ENCODE measurements around the gene ARHGAP4. TPM values are rescaled to one million over a fixed set of nuclear protein-coding genes. Genes with fewer than 3 reads are reported as not detected.

Gene ARHGAP4
- polyA plus RNA-seq, 3 donors, result 51.5 to 508 (median 64.4) TPM

DNA sequence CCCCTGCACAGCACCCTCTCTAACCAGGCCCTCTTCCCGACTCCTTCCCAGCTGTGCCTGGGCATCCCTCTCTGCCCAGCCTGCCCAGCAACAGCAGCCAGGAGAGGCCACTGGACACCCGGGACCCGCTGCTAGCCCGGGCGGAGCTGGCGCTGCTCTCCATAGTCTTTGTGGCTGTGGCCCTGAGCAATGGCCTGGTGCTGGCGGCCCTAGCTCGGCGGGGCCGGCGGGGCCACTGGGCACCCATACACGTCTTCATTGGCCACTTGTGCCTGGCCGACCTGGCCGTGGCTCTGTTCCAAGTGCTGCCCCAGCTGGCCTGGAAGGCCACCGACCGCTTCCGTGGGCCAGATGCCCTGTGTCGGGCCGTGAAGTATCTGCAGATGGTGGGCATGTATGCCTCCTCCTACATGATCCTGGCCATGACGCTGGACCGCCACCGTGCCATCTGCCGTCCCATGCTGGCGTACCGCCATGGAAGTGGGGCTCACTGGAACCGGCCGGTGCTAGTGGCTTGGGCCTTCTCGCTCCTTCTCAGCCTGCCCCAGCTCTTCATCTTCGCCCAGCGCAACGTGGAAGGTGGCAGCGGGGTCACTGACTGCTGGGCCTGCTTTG, 20.5 kb downstream of the ARHGAP4 start:
- Histone ChIP-seq H3K4me1 (ENCODE audit: control insufficient read depth in 1 of 2, insufficient read depth in 2 of 2, low read length in 2 of 2) (peaks cover 47 to 51% of the 10 kb centered on the region in 2 donors), H3K4me3 (replicated peaks in 1 of 3; ENCODE audit: low read depth in 2 of 3, low read length in 3 of 3) (no peak overlapping the region), H2AFZ (ENCODE audit: insufficient read depth, low read depth, low read length, poor library complexity, severe bottlenecking) (no peak overlapping the region), H3K9ac (ENCODE audit: insufficient read depth, low read length, poor library complexity, severe bottlenecking) (no peak overlapping the region), H3K9me3 (replicated peaks in 1 of 2; ENCODE audit: control insufficient read depth in 1 of 2, insufficient read depth in 1 of 2, low read length in 2 of 2) (no peaks in the 10 kb centered on the region), H4K20me1 (ENCODE audit: insufficient read depth, low read length) (peaks cover 46% of the 10 kb centered on the region), H3K79me2 (ENCODE audit: insufficient read depth, low read length) (no peaks in the 10 kb centered on the region), H3K4me2 (replicated peaks; ENCODE audit: extremely low read depth, low read length, poor library complexity, severe bottlenecking) (no peak overlapping the region), H3K27ac (ENCODE audit: low read depth in 1 of 2, low read length in 2 of 2) (no peak overlapping the region), H3K27me3 (ENCODE audit: control insufficient read depth in 2 of 2, insufficient read depth in 2 of 2, low read length in 2 of 2) (no peaks in the 10 kb centered on the region), H3K36me3 (replicated peaks in 1 of 2; ENCODE audit: control insufficient read depth in 1 of 2, insufficient read depth in 2 of 2, low read length in 2 of 2) (peaks cover 26 to 27% of the 10 kb centered on the region in 2 donors)
- peak overlapping the region in 1 of 7 donors; percentile 41 for H3K27ac Mint-ChIP-seq
- H3K36me3 Mint-ChIP-seq, result peaks cover 5 to 24% of the 10 kb centered on the region in 2 donors
- no peak for DNase-seq
- no peak overlapping the region for H3K4me3 Mint-ChIP-seq
- intact Hi-C loops (cut with micrococcal nuclease), result no loop called here
- WGBS (ENCODE audit: insufficient coverage), result 80% methylated on average over 23 of the region's 32 CpGs
- H3K4me1 Mint-ChIP-seq, result peaks cover 52% of the 10 kb centered on the region
- H3K27me3 Mint-ChIP-seq (ENCODE audit: low read depth in 3 of 3), result peaks cover 0 to 43% (median 3%) of the 10 kb centered on the region in 3 donors
- TF ChIP-seq, protein P1, sequence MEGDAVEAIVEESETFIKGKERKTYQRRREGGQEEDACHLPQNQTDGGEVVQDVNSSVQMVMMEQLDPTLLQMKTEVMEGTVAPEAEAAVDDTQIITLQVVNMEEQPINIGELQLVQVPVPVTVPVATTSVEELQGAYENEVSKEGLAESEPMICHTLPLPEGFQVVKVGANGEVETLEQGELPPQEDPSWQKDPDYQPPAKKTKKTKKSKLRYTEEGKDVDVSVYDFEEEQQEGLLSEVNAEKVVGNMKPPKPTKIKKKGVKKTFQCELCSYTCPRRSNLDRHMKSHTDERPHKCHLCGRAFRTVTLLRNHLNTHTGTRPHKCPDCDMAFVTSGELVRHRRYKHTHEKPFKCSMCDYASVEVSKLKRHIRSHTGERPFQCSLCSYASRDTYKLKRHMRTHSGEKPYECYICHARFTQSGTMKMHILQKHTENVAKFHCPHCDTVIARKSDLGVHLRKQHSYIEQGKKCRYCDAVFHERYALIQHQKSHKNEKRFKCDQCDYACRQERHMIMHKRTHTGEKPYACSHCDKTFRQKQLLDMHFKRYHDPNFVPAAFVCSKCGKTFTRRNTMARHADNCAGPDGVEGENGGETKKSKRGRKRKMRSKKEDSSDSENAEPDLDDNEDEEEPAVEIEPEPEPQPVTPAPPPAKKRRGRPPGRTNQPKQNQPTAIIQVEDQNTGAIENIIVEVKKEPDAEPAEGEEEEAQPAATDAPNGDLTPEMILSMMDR (IDR thresholded peaks at IDR 0.05), result no peak
- H3K9me3 Mint-ChIP-seq, result peaks cover 0 to 8% (median 0%) of the 10 kb centered on the region in 7 donors

DNA sequence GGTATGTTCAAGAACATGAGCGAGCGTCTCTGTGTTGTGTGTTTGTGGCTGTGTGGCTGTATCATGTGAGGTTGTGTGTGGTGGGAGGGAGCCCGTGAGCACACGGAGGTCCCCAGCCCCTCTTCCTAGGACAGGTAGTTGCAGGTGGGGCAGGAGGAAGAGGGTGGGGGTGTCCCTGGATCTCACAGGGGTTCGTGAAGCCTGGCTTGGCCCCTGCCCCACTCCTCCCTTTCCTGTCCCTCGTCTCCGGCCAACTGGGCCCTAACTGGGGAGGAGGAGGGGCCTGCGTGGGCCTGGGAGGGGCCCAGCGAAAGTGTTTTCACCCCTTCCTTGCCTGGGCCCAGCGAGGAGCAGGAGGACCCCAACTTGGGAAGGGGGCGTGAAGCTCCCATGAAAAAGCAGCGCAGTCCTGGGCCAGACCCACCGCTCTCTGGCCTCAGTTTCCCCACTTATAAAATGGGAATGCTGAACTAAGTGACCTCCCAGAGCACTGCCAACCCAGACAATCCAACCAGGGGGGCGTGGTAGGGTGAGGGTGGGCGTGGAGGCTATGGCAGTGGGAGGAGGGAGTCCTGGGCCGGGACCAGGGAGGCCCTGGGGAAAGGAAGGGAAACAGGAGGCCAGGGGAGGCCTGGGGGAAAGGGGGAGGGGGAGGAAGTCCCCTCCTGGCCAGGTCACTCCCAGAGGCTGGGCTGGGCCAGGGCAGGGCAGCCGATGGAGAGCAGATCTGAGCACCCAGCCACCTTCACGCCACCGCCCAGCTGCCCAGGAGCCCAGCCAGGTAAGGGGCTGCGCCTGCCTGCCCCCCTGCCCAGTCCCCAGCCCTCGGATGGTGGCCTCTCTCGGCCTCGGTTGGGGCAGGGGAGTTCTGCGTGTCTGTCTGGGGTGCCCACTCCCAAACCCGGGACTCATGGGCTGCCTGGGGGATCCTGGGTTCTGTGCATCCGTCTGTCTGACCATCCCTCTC, 21.8 kb downstream of the ARHGAP4 start, which contains the start of gene AVPR2:
TSS of gene AVPR2 (plus strand) at position 683 of the 967 bp plus-strand sequence. CDS start 473 bp downstream, outside the sequence.
- Mint-ChIP-seq H3K27me3 (ENCODE audit: low read depth in 3 of 3) (peaks cover 0 to 49% (median 3%) of the 10 kb centered on the region in 3 donors), H3K36me3 (peaks cover 3 to 16% of the 10 kb centered on the region in 2 donors), H3K27ac (peak within 1 kb of the TSS in 6 of 7 donors; percentile 37 to 88 (median 59)), H3K4me3 (peak within 1 kb of the TSS; percentile 41 to 72), H3K9me3 (peaks cover 0 to 8% (median 0%) of the 10 kb centered on the region in 7 donors), H3K4me1 (peaks cover 53% of the 10 kb centered on the region)
- Histone ChIP-seq H3K27ac (ENCODE audit: low read depth in 1 of 2, low read length in 2 of 2) (peak within 1 kb of the TSS; percentile 41 to 46), H3K36me3 (replicated peaks in 1 of 2; ENCODE audit: control insufficient read depth in 1 of 2, insufficient read depth in 2 of 2, low read length in 2 of 2) (peaks cover 15 to 17% of the 10 kb centered on the region in 2 donors), H4K20me1 (ENCODE audit: insufficient read depth, low read length) (peaks cover 33% of the 10 kb centered on the region), H3K9ac (ENCODE audit: insufficient read depth, low read length, poor library complexity, severe bottlenecking) (no peak within 1 kb of the TSS), H2AFZ (ENCODE audit: insufficient read depth, low read depth, low read length, poor library complexity, severe bottlenecking) (no peak within 1 kb of the TSS), H3K27me3 (ENCODE audit: control insufficient read depth in 2 of 2, insufficient read depth in 2 of 2, low read length in 2 of 2) (no peaks in the 10 kb centered on the region), H3K4me1 (ENCODE audit: control insufficient read depth in 1 of 2, insufficient read depth in 2 of 2, low read length in 2 of 2) (peaks cover 53 to 55% of the 10 kb centered on the region in 2 donors), H3K9me3 (replicated peaks in 1 of 2; ENCODE audit: control insufficient read depth in 1 of 2, insufficient read depth in 1 of 2, low read length in 2 of 2) (no peaks in the 10 kb centered on the region), H3K4me2 (replicated peaks; ENCODE audit: extremely low read depth, low read length, poor library complexity, severe bottlenecking) (peak within 1 kb of the TSS; percentile 58), H3K79me2 (ENCODE audit: insufficient read depth, low read length) (no peaks in the 10 kb centered on the region), H3K4me3 (replicated peaks in 1 of 3; ENCODE audit: low read depth in 2 of 3, low read length in 3 of 3) (peak within 1 kb of the TSS in 1 of 3 experiments; percentile 50)
- TF ChIP-seq, protein P1 (IDR thresholded peaks at IDR 0.05), result no peak
- intact Hi-C loops (cut with micrococcal nuclease), result no loop called here
- no peak for DNase-seq
- WGBS (ENCODE audit: insufficient coverage), result 16% methylated on average over 6 of the region's 26 CpGs
